ENCODE results near the gene ATP1A3. TPM values are rescaled to one million over a fixed set of nuclear protein-coding genes. Genes with fewer than 3 reads are reported as not detected.
"Not testable (repeated sequence)": the region's sequence is repeated elsewhere in the genome, so short reads cannot be mapped to it uniquely, and the experiment has no call there.

ATP1A3 gene
- total and polyA plus RNA-seq, 12 donors, result 38.0 to 419 (median 334) TPM

DNA sequence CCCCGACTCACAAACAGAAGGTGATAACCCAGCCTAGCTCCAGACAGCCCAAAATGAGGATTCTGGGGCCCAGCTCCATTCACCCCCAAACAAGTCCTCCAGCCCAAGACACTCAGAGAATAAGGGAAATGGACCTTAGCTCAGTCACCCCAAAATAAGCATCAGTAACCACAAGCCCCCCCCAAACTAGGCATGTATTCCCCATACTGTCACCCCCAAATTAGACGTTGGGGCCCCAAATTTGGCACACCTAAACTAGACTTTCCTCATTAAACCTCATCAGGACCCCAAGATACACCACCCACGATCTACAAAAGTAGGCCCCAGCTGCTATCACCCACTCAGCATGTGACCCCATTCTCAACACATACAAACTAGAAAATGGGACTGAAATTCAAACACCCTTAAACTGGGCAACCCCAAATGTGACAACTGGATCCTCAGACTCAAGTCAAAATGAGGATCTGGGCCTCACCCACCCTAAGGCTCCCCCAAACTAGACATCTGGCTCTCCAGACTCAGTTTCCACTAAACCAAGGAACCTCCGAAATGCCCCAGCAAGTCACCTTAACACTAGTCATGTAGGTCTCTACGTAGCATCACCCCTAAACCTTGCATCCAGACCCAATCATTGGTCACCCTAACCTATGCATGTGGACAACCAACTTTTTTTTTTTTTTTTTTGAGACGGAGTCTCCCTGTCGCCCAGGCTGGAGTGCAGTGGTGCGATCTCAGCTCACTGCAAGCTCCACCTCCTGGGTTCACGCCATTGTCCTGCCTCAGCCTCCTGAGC lies 52.4 kb downstream of the ATP1A3 start:
- intact Hi-C loops (cut with DNase I), result no loop called here
- Histone ChIP-seq H3K27ac (no peak overlapping the region), H3K4me3 (peak overlapping the region in 1 of 10 donors; percentile 49), H3K9me3 (no peaks in the 10 kb centered on the region), H3K27me3 (peaks cover 4 to 43% (median 34%) of the 10 kb centered on the region in 7 donors), H3K36me3 (no peaks in the 10 kb centered on the region), H3K4me1 (peaks cover 0 to 19% (median 13%) of the 10 kb centered on the region in 9 donors)
- 80 to 87% methylated on average over 8 to 9 of the region's 9 CpGs for WGBS, 2 donors
- DNase-seq, result no peak
- ATAC-seq, result no peak
- TF ChIP-seq, protein P1, sequence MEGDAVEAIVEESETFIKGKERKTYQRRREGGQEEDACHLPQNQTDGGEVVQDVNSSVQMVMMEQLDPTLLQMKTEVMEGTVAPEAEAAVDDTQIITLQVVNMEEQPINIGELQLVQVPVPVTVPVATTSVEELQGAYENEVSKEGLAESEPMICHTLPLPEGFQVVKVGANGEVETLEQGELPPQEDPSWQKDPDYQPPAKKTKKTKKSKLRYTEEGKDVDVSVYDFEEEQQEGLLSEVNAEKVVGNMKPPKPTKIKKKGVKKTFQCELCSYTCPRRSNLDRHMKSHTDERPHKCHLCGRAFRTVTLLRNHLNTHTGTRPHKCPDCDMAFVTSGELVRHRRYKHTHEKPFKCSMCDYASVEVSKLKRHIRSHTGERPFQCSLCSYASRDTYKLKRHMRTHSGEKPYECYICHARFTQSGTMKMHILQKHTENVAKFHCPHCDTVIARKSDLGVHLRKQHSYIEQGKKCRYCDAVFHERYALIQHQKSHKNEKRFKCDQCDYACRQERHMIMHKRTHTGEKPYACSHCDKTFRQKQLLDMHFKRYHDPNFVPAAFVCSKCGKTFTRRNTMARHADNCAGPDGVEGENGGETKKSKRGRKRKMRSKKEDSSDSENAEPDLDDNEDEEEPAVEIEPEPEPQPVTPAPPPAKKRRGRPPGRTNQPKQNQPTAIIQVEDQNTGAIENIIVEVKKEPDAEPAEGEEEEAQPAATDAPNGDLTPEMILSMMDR (IDR thresholded peaks at IDR 0.05), result no peak

DNA sequence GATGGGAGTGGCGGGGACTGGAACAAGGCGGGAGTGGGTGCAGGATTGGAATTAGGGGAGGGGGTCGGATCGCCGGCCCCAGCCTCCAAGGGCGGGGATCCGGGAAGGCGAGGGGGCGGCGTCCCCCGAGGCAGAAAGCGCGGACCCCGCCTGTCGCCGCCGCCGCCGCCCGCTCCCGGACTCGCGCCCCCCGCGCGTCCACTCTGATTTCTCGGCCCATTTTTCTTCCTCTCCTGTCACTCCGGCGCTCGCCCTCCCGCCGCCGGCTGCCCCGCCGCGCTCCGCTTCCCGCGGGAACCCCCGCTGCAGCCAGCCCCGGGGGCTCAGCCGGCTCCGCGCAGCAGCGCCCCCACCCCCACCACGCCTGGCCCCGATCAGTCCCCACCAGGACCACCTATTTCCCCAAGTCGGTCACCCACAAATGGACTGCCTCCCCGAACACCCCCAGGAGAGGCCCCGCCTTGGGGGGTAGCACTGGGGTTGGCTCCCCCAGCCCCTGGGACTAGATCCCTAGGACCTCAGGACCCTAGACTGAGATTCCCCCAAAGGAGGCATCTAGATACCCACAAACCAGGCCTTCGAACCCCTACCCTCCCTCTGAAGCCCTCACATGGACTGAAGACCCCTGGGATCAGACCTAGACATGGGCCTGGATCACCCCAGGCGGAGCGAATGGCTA lies 53.2 kb downstream of the ATP1A3 start:
- intact Hi-C loops (cut with DNase I), result no loop called here
- Histone ChIP-seq H3K9me3 (no peaks in the 10 kb centered on the region), H3K27ac (peak overlapping the region in 1 of 10 donors; percentile 15), H3K27me3 (peaks cover 4 to 50% (median 36%) of the 10 kb centered on the region in 7 donors), H3K4me1 (peaks cover 0 to 16% (median 13%) of the 10 kb centered on the region in 9 donors), H3K36me3 (no peaks in the 10 kb centered on the region), H3K4me3 (peak overlapping the region; percentile 35 to 61 (median 50))
- WGBS, 2 donors, result 8 to 14% methylated on average over 35 to 53 of the region's 53 CpGs
- ATAC-seq, result no peak
- TF ChIP-seq, protein P1 (IDR thresholded peaks at IDR 0.05), result no peak
- no peak for DNase-seq

DNA sequence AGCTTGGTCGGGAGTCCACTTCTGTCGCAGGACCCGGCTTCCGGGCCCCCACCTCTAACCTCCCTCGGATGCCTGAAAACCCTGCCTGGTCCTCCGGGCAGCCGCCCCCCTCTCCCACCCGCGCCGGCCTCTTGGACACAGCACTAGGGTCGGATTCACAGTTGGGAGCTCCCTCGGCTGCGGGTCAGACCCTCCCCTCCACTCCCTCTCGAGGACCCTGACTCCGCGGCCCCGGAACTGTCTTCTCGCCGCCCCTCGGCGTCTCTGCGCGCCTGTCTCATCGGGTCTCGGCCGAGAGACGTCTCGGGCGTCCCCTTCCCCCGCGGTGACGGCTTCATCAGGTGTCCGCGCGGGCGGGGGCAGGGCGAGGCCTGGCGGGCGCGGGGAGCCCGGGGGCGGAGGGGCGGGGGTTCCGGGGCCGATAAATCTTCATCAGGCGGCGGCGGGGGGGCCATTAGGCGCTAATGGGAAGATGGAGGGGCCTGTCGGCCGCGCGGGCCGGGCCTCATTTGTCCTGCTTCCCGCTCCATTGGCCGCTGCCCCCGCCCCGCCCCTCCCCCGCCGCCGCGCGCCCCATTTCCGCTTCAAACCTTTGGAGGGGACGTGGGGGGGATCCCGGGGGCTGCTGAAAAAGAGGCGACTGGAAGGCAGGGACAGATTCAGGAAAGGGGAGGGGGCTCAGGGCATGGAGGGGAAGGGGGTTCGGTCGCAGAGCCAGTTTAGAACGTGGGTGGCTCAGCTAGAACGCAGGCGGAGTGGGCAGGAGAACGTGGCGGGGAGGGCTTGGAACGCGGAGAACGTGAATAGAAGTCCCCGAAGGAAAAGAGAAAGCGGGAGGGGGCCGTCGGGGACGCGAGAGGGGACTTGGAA lies 53.9 kb downstream of the ATP1A3 start:
- ATAC-seq, result peak in 7 of 8 donors; percentile 9 to 66 (median 25)
- H3K27ac ChIP-seq, result peak overlapping the region in 2 of 10 donors; percentile 15 to 22
- intact Hi-C loops (cut with DNase I), result loop anchor here in 6 of 10 donors (5.0 to 10.0 kb wide), 5 partner anchors 55 to 925 kb away; partner anchors contain the start of genes CD79A (in 3 of the 6) and ARHGEF1 (in 1 of the 6)

DNA sequence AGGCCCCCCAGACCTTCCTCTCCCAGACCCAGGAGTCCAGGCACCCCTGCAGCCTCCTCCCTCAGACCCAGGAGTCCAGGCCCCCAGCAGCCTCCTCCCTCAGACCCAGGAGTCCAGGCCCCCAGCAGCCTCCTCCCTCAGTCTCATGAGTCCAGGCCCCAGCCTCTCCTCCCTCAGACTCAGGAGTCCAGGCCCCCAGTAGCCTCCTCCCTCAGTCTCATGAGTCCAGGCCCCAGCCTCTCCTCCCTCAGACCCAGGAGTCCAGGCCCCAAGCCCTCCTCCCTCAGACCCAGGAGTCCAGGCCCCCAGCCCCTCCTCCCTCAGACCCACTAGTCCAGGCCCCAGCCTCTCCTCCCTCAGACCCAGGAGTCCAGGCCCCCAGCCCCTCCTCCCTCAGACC lies 54.8 kb downstream of the ATP1A3 start:
- H3K4me1 ChIP-seq, result peaks cover 0 to 18% (median 13%) of the 10 kb centered on the region in 9 donors
- H3K27ac ChIP-seq, DNase-seq, H3K4me3 ChIP-seq, H3K9me3 ChIP-seq, H3K36me3 ChIP-seq, ATAC-seq: not testable (repeated sequence)
- H3K27me3 ChIP-seq, result peaks cover 4 to 65% (median 53%) of the 10 kb centered on the region in 7 donors
- intact Hi-C loops (cut with DNase I), result loop anchor here in 6 of 10 donors (5.0 to 10.0 kb wide), 5 partner anchors 54 to 924 kb away; partner anchors contain the start of genes CD79A (in 3 of the 6) and ARHGEF1 (in 1 of the 6)

More for the DNA sequence above, 53.9 kb downstream of the ATP1A3 start:
- Histone ChIP-seq H3K27me3 (peaks cover 4 to 57% (median 44%) of the 10 kb centered on the region in 7 donors), H3K9me3 (no peaks in the 10 kb centered on the region), H3K4me1 (peaks cover 0 to 17% (median 13%) of the 10 kb centered on the region in 9 donors), H3K36me3 (no peaks in the 10 kb centered on the region), H3K4me3 (peak overlapping the region; percentile 35 to 61 (median 50))
- TF ChIP-seq, protein P1 (IDR thresholded peaks at IDR 0.05), result no peak
- 0 to 1% methylated on average over 81 to 83 of the region's 83 CpGs for WGBS, 2 donors
- DNase-seq, result no peak

Data from heart right ventricle (tissue), 16 donors.